ENCODE measurements around the gene AMBRA1.
"Not testable (repeated sequence)": the region's sequence is repeated elsewhere in the genome, so short reads cannot be mapped to it uniquely, and the experiment has no call there.

The AMBRA1 gene

DNA sequence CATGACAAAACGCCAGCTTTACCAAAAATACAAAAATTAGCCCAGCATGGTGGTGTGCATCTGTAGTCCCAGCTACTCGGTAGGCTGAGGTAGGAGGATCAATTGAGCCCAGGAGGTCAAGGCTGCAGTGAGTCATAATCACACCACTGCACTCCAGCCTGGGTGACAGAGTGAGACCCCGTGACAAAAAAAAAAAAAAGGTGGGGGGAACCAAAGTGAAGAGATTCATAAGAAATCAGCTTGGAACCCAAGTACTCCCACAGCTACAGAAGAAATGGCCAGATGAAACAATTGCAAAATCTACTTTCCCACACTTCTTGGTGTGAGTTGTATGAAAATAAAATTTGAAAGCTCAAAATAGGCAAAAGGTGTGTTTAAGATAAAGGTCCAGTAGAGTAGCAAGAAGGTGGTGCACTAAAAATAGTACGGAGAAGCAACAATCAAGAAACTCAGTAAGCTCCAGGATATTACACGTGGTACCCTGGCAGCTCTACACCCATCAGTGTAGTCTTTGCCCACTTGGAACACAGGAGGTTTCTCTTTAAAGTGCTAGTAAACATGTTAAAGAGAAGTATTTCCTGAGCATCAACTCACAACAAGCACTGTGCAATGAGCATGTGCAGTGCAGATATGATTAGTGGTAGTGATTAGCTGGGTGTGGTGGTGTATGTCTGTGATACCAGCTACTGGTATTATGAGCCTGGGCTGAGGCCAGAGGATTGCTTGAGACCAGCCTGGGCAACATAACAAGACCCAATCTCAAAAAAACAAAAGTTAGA, 17.9 kb upstream of the AMBRA1 start:
- peak; percentile 93 for DNase-seq

DNA sequence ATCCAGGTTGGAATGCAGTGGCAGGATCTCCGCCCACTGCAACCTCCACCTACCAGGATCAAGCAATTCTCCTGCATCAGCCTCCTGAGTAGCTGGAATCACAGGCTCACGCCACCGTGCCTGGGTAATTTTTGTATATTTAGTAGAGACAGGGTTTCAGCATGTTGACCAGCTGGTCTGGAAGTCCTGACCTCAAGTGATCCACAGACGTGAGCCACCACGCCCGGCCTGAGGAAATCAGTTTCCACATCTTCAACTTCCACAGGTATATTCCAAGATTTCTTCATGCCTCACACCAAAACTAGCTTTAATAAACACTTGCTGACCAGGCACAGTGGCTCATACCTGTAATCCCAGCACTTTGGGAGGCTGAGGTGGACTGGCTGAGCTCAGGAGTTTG, 15.6 kb upstream of the AMBRA1 start:
- DNase-seq = no peak

DNA sequence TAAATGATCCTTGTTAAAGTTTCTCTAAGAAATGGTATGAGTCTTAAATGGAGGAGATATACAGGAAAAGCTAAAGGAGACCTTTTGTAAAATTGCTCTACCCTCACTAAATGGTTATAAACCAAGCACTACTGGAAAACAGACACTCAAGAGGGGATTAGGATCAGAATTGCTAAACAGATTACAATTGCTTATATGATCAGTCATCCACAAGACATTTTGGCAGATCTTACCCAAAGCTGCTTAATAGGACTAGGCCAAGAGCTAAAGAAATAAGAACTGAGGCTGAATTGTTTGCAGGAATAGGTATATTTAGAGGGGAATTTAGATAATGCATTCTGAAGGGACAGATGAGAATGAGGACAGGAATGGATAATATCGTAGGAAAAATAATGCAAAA, 13.7 kb upstream of the AMBRA1 start:
- DNase-seq = no peak

DNA sequence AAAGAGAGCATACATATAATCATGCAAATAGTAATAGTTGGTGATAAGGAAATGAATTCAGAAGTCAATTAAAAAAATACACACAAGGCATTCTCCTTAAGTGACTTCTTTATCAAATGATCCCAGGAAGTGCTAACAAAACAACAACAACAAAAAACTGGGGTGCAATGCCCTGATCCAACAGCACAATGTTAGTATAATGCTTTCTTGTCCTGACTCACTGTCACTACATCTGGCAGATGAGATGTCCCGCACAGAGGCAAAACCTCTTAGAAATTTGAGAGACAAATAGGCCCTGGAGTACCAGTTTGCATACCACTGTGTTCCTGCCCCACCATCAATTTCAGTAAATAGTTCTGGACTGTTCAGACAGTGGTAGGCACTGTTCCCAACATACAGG, 11.0 kb upstream of the AMBRA1 start:
- DNase-seq = no peak

DNA sequence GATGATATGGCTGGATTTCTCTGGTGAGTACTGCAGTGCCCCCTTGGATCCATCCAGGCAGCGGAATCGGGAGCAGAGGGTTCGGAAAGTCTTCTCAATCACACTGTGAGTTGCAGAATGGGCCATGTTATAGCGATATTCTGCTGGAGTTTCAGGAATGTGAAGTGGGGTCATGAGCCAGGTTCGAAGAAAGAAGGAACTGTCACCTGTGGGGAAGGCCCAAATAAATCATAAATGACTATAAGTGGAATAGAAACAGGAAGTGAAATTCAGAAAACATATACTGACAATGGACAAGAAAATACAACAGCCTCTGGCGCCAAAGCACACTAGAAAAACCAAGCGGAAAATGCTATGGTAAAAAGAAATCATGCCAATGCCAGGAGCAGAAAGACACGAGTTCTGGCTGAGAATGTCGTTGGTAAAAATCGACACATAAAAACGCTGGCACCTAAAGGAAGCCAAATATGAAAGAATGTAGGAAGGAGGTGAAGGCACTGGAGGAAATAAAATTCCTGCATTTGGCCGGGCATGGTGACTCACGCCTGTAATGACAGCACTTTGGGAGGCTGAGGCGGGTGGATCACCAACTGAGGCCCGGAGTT, 10.0 kb upstream of the AMBRA1 start:
- DNase-seq = no peak

DNA sequence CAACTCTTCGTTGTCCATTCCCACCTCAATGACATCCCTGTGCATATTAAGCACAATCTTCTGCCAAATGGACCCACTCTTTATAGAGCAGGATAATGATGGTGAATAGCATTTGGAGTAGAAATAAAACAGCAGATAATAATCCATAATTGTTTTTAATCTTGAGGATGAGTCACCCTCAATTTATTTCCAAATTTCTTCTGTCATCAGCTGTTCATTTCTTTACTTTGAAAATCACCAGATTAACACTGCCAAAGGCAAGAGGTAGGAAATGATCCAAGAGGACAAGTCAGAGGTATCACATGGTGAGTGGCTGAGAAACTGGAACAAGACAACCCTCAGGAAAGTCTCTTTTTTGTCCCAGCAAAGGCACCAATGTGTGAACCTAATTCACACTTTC, 7.3 kb upstream of the AMBRA1 start:
- DNase-seq = no peak

DNA sequence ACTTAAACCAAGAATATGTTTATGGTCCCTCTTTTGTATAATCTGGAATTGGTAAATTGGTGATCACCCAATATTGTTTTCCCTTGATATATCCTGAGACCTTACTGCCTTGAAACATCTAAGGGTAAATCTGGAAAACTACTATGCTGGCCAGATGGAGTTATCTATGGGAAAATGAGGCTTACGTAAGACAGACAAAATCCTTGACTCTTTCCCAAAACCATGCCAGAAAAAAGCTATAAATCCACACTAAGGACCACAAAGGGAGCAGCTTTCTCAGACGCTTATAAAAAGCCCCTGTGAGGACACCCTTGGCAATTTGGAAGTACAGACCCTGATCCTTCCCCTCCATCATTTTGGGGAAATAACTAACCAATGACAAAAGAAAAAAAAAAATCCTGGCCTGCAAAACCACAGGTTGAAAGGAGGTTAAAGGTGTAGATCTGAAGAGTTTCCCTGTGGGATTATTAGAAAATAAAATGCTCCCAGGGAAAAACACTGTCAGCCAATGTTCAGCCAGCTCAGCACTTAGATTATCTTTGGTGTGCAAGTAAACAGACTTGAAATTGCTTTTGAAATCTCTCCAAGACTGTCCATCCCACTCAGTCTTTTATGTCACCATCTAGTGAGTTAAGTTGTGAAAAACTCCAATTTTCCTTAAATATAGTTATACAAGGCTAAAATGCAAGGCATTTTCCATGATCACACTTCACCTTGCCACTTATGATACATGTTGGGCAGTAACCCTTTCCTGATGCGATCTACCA, 6.6 kb upstream of the AMBRA1 start:
- DNase-seq = no peak

DNA sequence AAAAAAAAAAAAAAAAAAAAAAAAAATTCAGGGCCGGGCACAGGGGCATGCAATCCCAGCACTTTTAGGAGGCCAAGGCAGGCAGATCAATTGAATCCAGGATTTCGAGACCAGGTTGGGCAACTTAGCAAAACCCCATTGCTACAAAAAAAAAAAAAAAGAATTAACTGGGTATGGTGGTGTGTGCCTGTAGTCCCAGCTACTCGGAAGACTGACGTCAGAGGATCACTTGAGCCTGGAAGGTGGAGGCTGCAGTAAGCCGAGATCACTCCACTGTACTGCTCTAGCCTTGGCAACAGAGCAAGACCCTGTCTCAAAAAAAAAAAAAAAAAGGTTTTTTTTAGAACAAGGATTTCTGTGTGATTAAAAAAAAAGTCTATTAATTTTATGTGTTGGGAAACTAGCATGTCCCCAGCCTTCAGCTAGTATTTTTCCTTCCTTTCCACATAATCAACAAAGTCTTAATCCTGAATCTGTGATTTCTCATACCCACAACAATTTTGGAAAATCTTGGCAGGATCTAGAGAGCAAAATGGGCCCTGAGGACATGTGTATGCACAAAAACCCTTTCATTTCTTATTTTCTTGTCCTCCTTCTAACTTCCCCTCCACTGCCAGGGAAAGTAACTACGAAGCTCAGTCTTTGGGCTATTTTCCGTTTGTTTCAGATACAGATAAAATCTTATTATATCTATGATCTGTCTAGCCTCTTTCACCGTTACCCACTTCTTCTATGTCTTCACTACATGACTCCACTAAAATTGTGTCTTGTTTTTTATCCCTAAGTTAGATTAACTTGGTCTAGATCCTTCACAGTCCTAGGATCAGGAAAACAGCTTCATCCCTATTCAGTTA, 5.7 kb upstream of the AMBRA1 start:
- peak; percentile 65 for DNase-seq

DNA sequence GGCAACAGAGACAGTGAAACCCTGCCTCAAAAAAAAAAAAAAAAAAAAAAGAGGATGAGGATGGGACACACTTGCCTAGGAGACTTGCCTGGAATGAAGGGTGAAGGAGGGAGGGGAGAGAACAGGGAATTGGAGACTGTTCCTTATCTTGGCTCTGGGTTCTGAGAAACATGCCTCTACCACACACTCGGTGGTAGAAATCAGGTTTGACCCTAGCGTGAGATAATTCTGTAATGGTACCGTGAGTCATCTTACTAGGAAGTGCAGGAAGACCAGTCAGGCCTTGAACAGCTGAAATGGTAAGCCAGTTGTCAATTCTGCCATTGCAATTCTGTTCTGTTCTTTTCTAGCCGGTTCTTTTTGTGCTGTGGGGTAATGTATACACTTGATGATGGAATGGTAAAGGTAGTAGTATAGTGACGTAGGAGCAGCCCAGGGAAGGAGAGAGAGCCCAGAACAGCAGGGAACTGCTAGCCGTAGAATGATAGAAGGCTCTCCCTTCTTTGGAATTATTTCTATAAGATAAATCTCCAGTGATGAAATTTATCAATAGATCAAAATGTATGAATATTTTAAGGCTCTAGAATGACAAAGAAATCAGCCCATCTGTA, 3.9 kb upstream of the AMBRA1 start:
- peak; percentile 72 for DNase-seq

DNA sequence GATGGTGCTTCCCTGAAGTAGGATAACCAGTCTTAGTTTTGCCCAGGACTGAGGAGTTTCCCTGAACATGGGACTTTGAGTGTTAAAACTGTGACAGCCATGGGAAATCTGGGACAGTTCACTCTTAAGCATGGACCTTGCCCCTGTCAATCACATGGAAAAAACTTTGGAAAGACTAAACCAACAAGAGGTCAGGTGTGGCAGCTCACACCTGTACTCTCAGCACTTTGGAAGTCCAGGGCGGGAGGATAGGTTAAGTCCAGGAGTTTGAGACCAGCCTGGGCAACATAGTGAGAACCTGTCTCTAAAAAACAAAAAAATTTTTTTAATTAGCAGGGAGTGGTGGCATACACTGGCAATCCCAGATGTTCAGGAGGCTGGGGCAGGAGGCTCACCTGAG, 3.3 kb upstream of the AMBRA1 start:
- DNase-seq = no peak

DNA sequence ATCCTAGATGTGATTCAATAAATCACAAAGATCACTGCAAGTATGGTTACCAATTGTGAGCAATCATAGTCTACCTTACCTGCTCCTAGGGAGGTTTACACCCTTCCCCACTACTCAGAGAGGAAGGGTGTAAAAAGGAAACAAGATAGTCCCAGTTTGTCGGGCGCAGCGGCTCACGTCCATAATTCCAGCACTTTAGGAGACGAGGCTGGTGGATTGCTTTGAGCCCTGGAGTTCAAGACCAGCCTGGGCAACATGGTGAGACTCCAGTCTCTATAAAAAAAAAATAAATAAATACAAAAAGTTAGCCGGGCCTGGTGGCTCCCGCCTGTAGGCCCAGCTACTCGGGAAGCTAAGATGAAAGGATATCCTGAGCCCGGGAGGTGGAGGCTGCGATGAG, 962 bp upstream of the AMBRA1 start:
- DNase-seq = no peak

DNA sequence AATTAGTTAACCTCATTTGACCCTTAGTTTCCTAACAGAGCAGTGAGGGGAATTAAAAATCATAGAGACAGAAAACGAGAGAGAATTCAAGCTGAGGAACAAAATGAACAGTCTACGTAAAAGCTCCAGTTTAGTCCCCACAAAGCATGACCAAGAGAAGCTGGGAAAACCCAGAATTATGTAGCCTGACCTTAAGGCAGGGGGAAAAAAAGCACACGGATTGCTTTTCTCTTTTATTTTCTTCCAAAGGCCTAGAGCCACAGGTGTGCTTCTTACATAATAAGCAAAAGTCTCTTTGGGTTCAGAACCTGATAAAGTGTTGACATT, 514 bp upstream of the AMBRA1 start:
- no peak for DNase-seq

DNA sequence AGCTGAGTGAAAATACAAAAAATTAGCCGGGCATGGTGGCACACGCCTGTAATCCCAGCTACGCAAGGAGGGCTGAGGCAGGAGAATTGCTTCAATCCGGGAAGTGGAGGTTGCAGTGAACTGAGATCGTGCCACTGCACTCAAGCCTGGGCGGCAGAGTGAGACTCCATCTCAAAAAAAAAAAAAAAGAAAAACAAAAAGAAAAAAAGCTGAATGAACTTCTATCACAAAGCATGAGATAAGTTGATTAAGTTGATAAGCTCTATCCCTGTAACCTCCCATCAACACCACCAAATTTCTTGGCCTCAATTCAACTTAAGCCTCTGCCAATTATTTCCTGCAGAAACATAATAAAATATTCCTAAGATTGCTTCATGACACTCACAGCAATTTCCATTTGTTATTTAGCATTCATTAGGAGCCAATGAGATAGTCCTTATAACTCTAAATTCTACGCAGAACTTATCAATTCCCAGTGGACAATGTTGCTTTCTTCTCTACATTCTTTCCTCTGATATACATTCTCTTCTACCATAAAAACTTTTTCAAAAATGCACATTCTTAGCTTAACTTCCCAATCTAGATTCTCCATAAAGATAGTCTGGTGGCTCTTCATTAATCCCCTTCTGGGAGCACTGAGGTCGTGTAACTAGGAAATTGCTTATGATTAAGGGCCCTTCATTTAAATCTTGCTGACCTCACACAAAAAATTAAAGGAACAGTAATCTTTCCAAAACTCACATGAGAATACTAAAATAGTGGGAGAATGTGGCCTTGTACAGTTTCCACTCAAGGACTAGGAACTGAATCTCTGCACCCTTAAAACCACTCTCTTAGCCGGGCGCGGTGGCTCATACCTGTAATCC, 2.9 kb downstream of the AMBRA1 start:
- DNase-seq = no peak

DNA sequence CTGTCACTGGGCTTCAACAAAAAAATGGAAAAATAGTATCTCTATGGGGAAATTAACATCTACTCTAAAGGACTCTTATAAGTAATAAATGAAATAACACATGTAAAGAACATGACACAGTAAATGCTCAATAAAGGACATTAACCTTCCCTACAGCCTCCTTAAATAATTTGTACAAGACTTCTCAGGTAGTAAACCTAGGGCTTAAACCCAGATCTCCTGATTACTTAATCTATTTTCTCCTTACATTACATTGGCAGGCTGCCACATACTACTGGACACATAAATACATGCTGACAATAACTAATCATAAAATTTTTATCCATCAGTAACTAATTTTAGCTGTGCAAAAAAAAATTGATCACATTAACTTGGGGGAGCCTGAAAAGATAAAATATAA, 4.9 kb downstream of the AMBRA1 start:
- DNase-seq = no peak

DNA sequence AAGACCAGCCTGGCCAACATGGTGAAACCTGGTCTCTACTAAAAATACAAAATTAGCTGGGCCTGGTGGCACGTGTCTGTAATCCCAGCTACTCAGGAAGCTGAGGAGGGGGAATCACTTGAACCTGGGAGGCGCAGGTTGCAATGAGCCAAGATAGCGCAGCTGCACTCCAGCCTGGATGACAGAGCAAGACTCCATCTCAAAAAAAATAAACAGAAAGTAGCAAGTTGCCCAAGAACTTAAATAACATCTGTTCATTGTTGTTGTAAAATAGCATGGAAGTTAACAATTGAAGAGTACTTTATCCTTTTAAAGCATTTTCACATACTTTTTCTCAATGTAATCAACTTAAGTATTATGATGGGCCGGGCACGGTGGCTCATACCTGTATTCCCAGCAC, 5.7 kb downstream of the AMBRA1 start:
- no peak for DNase-seq

DNA sequence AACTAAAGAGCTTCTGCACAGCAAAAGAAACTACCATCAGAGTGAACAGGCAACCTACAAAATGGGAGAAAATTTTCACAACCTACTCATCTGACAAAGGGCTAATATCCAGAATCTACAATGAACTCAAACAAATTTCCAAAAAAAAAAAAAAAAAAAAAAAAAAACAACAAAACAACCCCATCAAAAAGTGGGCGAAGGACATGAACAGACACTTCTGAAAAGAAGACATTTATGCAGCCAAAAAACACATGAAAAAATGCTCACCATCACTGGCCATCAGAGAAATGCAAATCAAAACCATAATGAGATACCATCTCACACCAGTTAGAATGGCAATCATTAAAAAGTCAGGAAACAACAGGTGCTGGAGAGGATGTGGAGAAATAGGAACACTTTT, 10.3 kb downstream of the AMBRA1 start:
- DNase-seq = not testable (repeated sequence)

DNA sequence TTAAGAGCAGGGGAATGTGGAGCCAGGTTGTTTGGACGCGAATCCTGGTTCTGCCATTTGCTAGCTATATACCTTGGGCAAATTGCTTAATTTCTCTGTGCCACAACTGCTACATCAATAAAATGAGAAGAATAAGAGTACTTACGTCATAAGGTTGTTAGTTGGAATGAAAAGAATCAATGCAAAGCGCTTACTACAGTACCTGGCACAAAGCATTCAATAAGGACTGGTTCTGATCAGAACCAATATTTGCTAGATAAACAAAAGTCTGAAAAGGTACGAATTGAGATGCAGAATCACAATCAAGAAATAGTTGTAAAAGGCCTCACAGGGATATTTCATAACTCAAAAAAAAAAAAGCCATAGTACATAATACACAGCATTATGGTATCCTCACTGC, 11.2 kb downstream of the AMBRA1 start:
- DNase-seq = no peak

DNA sequence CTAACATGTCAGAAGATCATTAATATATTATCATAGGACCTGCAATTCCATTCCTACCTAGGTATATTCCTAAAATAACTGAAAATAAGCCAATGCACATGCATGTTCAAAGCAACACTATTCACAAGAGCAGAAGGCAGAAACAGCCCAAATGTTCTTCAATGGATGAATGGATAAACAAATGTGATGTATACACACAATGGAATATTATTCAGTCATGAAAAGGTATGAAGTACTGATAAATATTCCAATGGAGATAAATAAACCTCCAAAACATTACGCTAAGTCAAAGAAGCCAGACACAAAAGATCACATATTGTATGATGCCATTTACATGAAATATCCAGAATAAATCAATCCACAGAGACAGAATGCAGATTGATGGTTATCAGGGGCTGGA, 16.8 kb downstream of the AMBRA1 start:
- DNase-seq = no peak

DNA sequence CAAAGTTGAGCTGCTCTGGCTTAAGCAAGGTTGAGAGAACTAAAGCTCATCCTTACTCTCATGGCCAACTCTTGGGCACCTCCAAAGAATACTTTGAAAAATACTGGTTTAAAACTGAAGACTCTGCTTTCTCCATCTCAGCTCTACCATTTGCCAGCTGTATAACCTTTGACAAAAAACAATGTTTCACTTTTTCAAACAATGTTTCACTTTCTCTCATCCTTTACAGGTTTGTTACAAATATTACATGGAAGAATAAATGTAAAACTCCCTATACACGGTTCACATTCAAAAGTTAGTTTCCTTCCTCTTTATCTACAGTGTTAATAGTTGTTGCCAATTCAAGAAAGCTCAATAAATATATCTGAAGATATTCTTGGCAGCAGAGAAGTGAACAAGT, 19.2 kb downstream of the AMBRA1 start:
- DNase-seq = no peak

DNA sequence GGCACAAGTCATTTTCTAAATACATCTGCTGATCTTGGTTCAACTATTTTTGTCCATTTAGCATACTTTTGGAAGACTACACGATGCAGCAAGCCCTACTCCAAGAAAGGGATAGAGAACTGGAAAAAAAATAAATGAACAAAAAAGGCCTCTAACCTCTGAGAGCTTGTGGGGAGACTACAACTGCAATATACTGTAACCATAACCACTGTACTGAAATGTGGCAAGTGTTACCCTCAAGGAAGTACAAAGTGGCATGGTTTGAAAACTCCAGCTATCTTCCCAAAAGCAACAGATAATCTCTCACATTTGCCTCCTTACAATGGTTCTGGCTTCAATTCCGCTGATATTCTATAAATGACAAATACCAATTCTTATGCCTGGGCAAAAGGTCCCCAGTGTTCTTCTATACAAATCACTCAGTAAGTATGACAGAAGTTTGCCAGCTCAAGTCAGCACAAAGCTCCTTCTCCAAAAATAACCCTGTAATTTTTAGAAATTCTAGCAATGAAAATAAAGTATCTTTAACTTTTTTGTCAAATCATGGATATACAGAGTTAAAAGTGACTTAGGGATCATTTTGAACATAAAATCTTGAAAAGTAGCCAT, 22.9 kb downstream of the AMBRA1 start:
- DNase-seq = peak; percentile 33

DNA sequence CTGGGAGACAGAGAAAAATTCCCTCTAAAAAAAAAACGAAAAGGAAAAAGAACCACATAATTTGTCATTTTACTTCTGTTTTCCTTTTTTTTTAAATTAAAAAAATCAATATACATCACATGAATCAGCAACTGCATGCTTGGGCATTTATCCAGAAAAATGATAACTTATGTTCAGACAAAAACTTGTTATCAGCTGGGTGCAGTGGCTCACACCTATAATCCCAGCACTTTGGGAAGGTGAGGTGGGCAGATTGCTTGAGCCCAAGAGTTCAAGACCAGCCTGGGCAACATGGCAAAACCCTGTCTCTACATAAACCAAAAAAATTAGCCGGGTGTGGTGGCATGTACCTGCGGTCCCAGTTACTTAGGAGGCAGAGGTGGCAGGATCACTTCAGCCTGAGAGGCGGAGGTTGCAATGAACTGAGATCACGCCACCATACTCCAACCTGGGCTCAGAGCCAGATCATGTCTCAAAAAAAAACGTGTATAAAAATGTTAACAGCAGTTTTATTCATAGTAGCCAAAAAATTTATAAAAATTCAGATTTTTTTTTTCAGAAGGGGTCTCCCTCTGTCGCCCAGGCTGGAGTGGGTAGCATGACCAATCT, 28.5 kb downstream of the AMBRA1 start:
- DNase-seq = peak; percentile 48
